Mucosa of descending colon (tissue), 3 donors: ENCODE measurements around the gene RXFP2. TPM values are rescaled to one million over a fixed set of nuclear protein-coding genes. Genes with fewer than 3 reads are reported as not detected.

ENCODE experiments used
- ATAC-seq: fragments of 200-7000 bp; cut with Tn5 transposase; one replicate; pipeline ENCODE4 v1.9.1; 2020; ENCODE audit warnings: mild to moderate bottlenecking, moderate library complexity
- DNase-seq, 3 donors: peaks; one replicate each; pipeline ENCODE4 v3.0.0-alpha.2; 2020
- H3K36me3 ChIP-seq: fragments of 200-600 bp; one replicate; pipeline ENCODE4 v1.8.0; 2021; ENCODE audit warnings: low read depth, mild to moderate bottlenecking
- H3K4me1 ChIP-seq: fragments of 200-600 bp; one replicate; pipeline ENCODE4 v1.8.0; 2021; ENCODE audit warnings: low read depth, mild to moderate bottlenecking
- H3K4me3 ChIP-seq: fragments of 200-600 bp; one replicate; pipeline ENCODE4 v1.8.0; 2021; ENCODE audit warnings: mild to moderate bottlenecking
- H3K9me3 ChIP-seq: fragments of 200-600 bp; one replicate; pipeline ENCODE4 v1.8.0; 2021; ENCODE audit warnings: mild to moderate bottlenecking
- intact Hi-C, 2 donors: fragments of 100-400 bp; cut with DNase I in 1 of 2; cut with micrococcal nuclease in 1 of 2; formaldehyde crosslinking; loops; one replicate each; pipeline versions ENCODE4 v1.11.0 to v1.11.1; 2022; cut with DNase I, micrococcal nuclease
- total RNA-seq, 3 donors: library from RNA; stranded (reverse); fragmentation: NEBNext Ultra II Directional in 2 of 3; extraction: Animal tissue kit (Norgen Biotek cat#: 25700) in 2 of 3; gene quantifications; one replicate each; pipeline versions ENCODE4 v1.2.1 to v1.2.4, GENCODE V29; 2021 to 2023
- TF ChIP-seq, protein P1 (sequence below): fragments of 200-600 bp; IDR thresholded peaks from one replicate; pipeline ENCODE4 v1.8.0; 2022; ENCODE audit warnings: antibody characterized with exemption, mild to moderate bottlenecking
- donor health status: DM: no; HTN: no; CAD: no; lungs with moderate emphysema.
- donor health status: DM: no; HTN: no; CAD: no.
- donor health status: DM: no; HTN: yes; CAD: no.

Gene RXFP2
- total RNA-seq, 3 donors from 2014 or later = not detected

GRCh38 chr13:31767175-31767900 is 28.0 kb downstream of the RXFP2 start:
- Histone ChIP-seq H3K36me3 (no peaks in the 10 kb centered on the region), H3K9me3 (no peaks in the 10 kb centered on the region), H3K4me1 (no peaks in the 10 kb centered on the region), H3K4me3 (no peak overlapping the region)
- ATAC-seq = no peak
- DNase-seq = no peak
- TF ChIP-seq, protein P1, sequence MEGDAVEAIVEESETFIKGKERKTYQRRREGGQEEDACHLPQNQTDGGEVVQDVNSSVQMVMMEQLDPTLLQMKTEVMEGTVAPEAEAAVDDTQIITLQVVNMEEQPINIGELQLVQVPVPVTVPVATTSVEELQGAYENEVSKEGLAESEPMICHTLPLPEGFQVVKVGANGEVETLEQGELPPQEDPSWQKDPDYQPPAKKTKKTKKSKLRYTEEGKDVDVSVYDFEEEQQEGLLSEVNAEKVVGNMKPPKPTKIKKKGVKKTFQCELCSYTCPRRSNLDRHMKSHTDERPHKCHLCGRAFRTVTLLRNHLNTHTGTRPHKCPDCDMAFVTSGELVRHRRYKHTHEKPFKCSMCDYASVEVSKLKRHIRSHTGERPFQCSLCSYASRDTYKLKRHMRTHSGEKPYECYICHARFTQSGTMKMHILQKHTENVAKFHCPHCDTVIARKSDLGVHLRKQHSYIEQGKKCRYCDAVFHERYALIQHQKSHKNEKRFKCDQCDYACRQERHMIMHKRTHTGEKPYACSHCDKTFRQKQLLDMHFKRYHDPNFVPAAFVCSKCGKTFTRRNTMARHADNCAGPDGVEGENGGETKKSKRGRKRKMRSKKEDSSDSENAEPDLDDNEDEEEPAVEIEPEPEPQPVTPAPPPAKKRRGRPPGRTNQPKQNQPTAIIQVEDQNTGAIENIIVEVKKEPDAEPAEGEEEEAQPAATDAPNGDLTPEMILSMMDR = no peak
- intact Hi-C loops = no loop called here

GRCh38 chr13:31768351-31768750 is 29.0 kb downstream of the RXFP2 start:
- TF ChIP-seq, protein P1 = no peak
- intact Hi-C loops = no loop called here
- H3K9me3 ChIP-seq = no peaks in the 10 kb centered on the region
- H3K4me3 ChIP-seq = no peak overlapping the region
- H3K36me3 ChIP-seq = no peaks in the 10 kb centered on the region
- DNase-seq (no peak), ATAC-seq (no peak)
- H3K4me1 ChIP-seq = no peaks in the 10 kb centered on the region

DNA sequence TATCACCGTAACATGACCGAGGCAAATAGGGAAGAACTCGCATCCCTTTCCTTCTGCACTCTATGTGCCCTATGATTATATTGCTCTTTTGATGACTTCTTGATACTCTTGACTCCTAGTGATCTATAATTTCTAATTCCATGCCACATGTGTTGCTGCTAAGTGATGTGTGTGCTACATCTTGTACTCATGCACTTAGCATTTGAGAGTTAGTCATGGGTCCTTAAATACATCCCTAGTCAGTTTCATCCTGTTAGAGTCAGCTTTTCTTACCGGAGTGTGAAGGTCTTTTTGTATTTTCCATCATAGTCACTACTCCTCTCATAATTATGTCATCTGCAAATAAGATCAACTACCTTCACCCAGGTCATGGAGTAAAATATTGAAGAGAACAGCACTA is 30.2 kb downstream of the RXFP2 start:
- H3K4me1 ChIP-seq = no peaks in the 10 kb centered on the region
- TF ChIP-seq, protein P1 = no peak
- H3K4me3 ChIP-seq = no peak overlapping the region
- intact Hi-C loops = no loop called here
- no peak for ATAC-seq
- no peak for DNase-seq
- H3K9me3 ChIP-seq = no peaks in the 10 kb centered on the region
- no peaks in the 10 kb centered on the region for H3K36me3 ChIP-seq

- no peak for DNase-seq
Measured at GRCh38 chr13:31772231-31772630, 32.9 kb downstream of the RXFP2 start.

GRCh38 chr13:31773538-31773937 is 34.2 kb downstream of the RXFP2 start:
- Histone ChIP-seq H3K4me3 (no peak overlapping the region), H3K36me3 (no peaks in the 10 kb centered on the region), H3K4me1 (no peaks in the 10 kb centered on the region), H3K9me3 (no peaks in the 10 kb centered on the region)
- DNase-seq (no peak), ATAC-seq (no peak)
- intact Hi-C loops = no loop called here
- TF ChIP-seq, protein P1 = no peak

More at GRCh38 chr13:31772231-31772630, 32.9 kb downstream of the RXFP2 start:
- ATAC-seq = no peak
- TF ChIP-seq, protein P1 = no peak
- H3K4me1 ChIP-seq = no peaks in the 10 kb centered on the region
- no peak overlapping the region for H3K4me3 ChIP-seq
- no peaks in the 10 kb centered on the region for H3K9me3 ChIP-seq
- no peaks in the 10 kb centered on the region for H3K36me3 ChIP-seq
- intact Hi-C loops = no loop called here
